GM12891 (cell line): ENCODE data around the gene OXTR.
"Not testable (repeated sequence)": the region's sequence is repeated elsewhere in the genome, so short reads cannot be mapped to it uniquely, and the experiment has no call there.

ENCODE experiments used
- DNase-seq: peaks from one replicate; pipeline ENCODE4 v3.0.0; 2011; ENCODE audit warnings: low spot score; ENCODE audit not compliant: insufficient read length
- FAIRE-seq: peaks from 2 replicates; lab custom pipeline; 2011; peaks lifted over from hg19 to GRCh38; lab: Jason Lieb, UNC
- PAX5 ChIP-seq: IDR thresholded peaks from 2 replicates; pipeline ENCODE4 v1.6.1; 2011; ENCODE audit warnings: low read length, moderate library complexity, mild to moderate bottlenecking; ENCODE audit not compliant: insufficient read depth, severe bottlenecking
- POLR2A ChIP-seq: IDR thresholded peaks from 2 replicates; pipeline ENCODE4 v1.6.1; 2011; ENCODE audit warnings: low read depth, low read length, control low read depth
- POLR2AphosphoS5 ChIP-seq: IDR thresholded peaks from 2 replicates; pipeline ENCODE4 v1.6.1; 2011; ENCODE audit warnings: low read depth, low read length, control low read depth
- POU2F2 ChIP-seq: IDR thresholded peaks from 2 replicates; pipeline ENCODE4 v1.6.1; 2011; ENCODE audit warnings: low read depth, mild to moderate bottlenecking, control low read depth, low read length, moderate library complexity
- SPI1 ChIP-seq: IDR thresholded peaks from 2 replicates; pipeline ENCODE4 v1.6.1; 2011; ENCODE audit warnings: low read depth, low read length, control low read depth
- TAF1 ChIP-seq: IDR thresholded peaks from 2 replicates; pipeline ENCODE4 v1.6.1; 2011; ENCODE audit warnings: low read depth, low read length, control low read depth

Gene OXTR

GRCh38 chr3:8722808-8723207 is 46.6 kb downstream of the OXTR start:
- FAIRE-seq (no peak), DNase-seq (no peak)
- no peak for TF ChIP-seq PAX5

DNA sequence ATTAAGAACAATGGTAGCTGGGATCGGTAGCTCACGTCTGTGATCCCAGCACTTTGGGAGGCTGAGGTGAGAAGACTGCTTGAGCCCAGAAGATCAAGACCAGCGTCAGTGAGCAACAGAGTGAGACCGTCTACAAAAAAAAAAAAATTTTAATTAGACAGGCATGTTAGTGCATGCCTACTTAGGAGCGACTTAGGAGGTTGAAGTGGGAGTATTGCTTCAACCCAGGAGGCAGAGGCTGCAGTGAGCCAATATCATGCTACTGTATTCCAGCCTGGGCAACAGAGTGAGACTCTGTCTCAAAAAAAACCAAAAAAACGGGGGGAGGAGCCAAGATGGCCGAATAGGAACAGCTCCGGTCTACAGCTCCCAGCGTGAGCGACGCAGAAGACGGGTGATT is 53.7 kb downstream of the OXTR start:
- not testable (repeated sequence) for DNase-seq, FAIRE-seq

DNA sequence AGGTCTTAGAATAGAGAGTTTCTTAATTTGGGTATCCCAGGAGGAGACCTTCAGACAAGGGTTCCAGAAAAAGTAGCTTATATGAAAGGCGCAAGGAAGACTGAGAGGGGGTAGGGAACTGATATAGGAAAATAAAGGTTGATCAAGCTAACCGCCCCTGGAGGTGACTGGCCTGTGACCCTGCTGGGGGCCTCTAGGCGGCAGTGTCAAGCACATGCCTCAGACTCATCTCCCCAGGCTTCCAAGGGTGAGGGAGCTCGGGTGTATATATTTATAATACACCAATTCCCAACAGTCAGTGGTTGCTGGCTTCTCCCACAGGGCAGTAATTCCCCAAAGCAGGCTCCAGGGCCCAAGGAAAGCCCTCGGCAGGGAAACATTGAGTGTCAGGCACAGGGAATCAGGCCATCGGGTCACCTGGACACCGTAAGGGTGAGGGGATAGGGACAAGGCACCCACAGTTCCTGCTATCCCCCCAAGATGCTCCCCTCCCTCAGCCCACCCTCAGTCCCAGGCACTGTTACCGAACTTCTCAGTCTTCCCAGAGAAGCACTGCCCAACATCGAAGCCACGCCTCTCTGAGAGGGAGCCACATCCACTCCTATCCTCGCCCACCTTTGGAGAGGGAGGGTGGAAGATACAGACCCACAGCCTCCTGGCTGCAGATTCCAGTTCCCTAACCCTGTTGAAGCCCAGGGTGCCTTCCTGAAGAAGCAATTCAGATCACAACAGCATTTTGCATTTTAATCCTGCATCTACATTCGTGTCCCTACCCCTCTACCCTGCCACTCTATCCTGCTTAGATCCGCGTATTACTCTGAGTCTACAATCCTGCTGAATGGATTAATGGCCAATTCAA is 55.3 kb downstream of the OXTR start:
- DNase-seq, result peak; percentile 42
- no peak for FAIRE-seq

GRCh38 chr3:8712908-8713255 is 56.5 kb downstream of the OXTR start:
- DNase-seq (no peak), FAIRE-seq (no peak)
- no peak for TF ChIP-seq POU2F2
- no peak for TF ChIP-seq PAX5
- no peak for TF ChIP-seq POLR2A
- no peak for TF ChIP-seq TAF1
- TF ChIP-seq SPI1, result no peak
- no peak for TF ChIP-seq POLR2AphosphoS5

More for the DNA sequence above, 55.3 kb downstream of the OXTR start:
- TF ChIP-seq PAX5 (no peak), SPI1 (no peak), POLR2AphosphoS5 (no peak), POU2F2 (no peak)

GRCh38 chr3:8712045-8712907 is 57.1 kb downstream of the OXTR start:
- no peak for DNase-seq
- TF ChIP-seq SPI1, result no peak
- FAIRE-seq, result no peak

GRCh38 chr3:8709801-8710507 is 59.5 kb downstream of the OXTR start:
- no peak for DNase-seq

GRCh38 chr3:8709287-8709686 is 60.1 kb downstream of the OXTR start:
- FAIRE-seq (no peak), DNase-seq (no peak)
- TF ChIP-seq POLR2A, result no peak
- no peak for TF ChIP-seq POU2F2
- no peak for TF ChIP-seq POLR2AphosphoS5
- no peak for TF ChIP-seq PAX5
- no peak for TF ChIP-seq TAF1
- TF ChIP-seq SPI1, result no peak

More at GRCh38 chr3:8709801-8710507, 59.5 kb downstream of the OXTR start:
- TF ChIP-seq TAF1 (no peak), PAX5 (no peak), SPI1 (no peak), POU2F2 (no peak), POLR2A (no peak), POLR2AphosphoS5 (no peak)
- FAIRE-seq, result no peak

DNA sequence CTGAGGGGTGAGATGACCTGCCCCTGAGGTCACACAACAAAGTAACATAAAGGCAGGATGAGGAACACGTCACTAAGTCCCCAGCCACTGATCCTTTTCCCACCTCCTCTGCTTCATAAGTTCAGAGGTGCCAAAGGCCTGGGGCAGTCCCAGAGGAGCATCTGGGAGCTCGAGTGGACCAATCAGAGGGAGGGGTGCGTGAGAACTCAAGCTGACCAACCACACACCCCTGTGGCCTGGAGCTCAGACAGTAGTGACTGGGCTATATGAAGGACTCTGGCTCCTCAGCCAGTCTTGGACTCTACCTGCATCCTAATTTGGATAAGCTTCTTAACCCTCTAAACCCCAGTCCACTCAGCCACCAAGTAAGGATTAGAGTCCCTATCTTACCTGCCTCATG is 63.8 kb downstream of the OXTR start:
- FAIRE-seq (no peak), DNase-seq (no peak)
- TF ChIP-seq PAX5, result no peak
- no peak for TF ChIP-seq POLR2A
- TF ChIP-seq TAF1, result no peak
- TF ChIP-seq POLR2AphosphoS5, result no peak
- TF ChIP-seq SPI1, result no peak
- TF ChIP-seq POU2F2, result no peak

DNA sequence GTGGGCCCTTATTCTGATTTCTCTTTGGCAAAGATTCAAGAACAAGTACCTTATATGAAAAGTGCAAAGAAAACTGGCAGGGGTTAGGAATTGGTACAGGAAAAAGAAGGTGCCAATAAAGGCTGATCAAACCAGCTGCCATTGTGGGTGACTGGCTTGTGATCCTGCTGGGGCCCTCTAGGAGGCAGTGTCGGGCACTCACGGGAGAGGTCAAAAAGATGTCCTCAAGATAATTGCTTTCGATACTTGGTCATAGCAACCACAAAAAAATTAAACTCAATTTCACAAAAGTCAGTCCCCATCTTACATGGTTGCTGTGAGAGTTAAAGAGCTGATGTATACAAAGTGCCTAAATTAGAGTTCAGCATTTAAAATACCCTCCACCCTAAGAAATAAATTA is 66.9 kb downstream of the OXTR start:
- FAIRE-seq (no peak), DNase-seq (no peak)
- no peak for TF ChIP-seq POLR2AphosphoS5
